Bronchial epithelial cell (primary cell): ENCODE measurements around the gene UBXN10. TPM values are rescaled to one million over a fixed set of nuclear protein-coding genes. Genes with fewer than 3 reads are reported as not detected.

Experiments used
- DNase-seq: peaks from one replicate; pipeline ENCODE4 v3.0.0-alpha.2; 2010; ENCODE audit warnings: low read depth
- FAIRE-seq: peaks from 2 replicates; lab custom pipeline; 2011; peaks lifted over from hg19 to GRCh38; lab: Jason Lieb, UNC
- H3K27me3 ChIP-seq: 2 replicates; pipeline ENCODE4 v1.5.1; 2011; ENCODE audit warnings: low read length; ENCODE audit not compliant: control insufficient read depth, insufficient read depth
- H3K36me3 ChIP-seq: 2 replicates; pipeline ENCODE4 v1.5.1; 2011; ENCODE audit warnings: low read length; ENCODE audit not compliant: control insufficient read depth, insufficient read depth
- H3K4me3 ChIP-seq: 2 replicates; pipeline ENCODE4 v1.5.1; 2011; ENCODE audit warnings: mild to moderate bottlenecking, low read depth, low read length, control low read depth
- total RNA-seq: library from RNA; depleted of rRNA; stranded (reverse); fragments of >200 nt; gene quantifications from 2 replicates; pipeline ENCODE4 v1.2.1, GENCODE V29; 2014
- TF ChIP-seq, protein P1 (sequence below): IDR thresholded peaks from 2 replicates; pipeline ENCODE4 v1.5.1; 2011; ENCODE audit warnings: mild to moderate bottlenecking, moderate library complexity, low read length, control low read depth, inconsistent platforms; ENCODE audit not compliant: insufficient read depth, severe bottlenecking

The UBXN10 gene
- total RNA-seq, 1 donor from 2014 or later: under 0.01 TPM

DNA sequence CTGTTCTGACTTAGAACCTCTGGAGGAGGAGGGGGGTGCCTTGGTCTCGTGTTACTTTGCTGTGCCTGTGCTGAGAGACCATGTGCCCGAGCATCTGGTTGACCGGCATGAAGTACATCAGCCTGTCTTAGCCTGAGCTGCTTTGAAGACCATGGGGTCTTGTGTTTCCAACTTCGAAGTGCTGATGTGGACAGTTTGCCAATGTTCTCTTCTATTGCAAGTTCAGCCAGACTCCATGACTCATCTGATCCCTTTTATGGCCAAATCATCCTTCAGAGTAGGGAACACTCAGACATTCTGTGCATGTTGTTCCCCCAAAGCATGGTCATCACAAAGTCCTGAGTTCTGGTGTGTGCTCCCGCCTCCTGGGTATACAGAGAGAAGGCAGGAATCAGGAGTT lies 6.5 kb downstream of the UBXN10 start:
- FAIRE-seq (no peak), DNase-seq (peak; percentile 39)
- Histone ChIP-seq H3K27me3 (no peaks in the 10 kb centered on the region), H3K36me3 (no peaks in the 10 kb centered on the region), H3K4me3 (no peak overlapping the region)
- TF ChIP-seq, protein P1, sequence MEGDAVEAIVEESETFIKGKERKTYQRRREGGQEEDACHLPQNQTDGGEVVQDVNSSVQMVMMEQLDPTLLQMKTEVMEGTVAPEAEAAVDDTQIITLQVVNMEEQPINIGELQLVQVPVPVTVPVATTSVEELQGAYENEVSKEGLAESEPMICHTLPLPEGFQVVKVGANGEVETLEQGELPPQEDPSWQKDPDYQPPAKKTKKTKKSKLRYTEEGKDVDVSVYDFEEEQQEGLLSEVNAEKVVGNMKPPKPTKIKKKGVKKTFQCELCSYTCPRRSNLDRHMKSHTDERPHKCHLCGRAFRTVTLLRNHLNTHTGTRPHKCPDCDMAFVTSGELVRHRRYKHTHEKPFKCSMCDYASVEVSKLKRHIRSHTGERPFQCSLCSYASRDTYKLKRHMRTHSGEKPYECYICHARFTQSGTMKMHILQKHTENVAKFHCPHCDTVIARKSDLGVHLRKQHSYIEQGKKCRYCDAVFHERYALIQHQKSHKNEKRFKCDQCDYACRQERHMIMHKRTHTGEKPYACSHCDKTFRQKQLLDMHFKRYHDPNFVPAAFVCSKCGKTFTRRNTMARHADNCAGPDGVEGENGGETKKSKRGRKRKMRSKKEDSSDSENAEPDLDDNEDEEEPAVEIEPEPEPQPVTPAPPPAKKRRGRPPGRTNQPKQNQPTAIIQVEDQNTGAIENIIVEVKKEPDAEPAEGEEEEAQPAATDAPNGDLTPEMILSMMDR: no peak

DNA sequence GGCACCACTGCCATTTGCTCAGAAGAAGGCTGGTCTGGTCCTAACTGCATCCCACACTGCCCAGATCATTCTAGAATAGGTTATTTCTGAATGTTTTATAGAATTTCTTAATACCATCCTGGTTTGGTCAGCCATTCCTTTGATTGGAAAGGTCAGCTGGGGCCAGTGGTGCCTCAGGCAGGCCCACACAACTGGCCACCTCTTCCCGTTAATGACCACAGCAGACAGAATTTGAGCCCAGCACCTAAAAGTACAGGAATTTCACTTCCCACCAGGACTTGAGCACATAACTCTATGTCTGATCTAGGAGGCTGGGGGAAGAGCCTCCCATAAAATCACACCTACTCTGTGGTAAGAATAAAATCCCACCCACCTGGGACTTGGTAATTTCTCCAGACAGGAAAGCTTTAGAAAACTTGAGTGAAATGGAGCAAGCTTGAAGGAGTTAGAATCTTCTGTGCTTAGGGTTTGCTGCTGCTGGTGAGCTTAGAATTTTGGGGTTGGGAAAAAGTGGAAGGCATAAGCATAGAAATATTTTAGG lies 7.0 kb downstream of the UBXN10 start:
- DNase-seq (no peak), FAIRE-seq (no peak)
- Histone ChIP-seq H3K4me3 (no peak overlapping the region), H3K27me3 (no peaks in the 10 kb centered on the region), H3K36me3 (no peaks in the 10 kb centered on the region)
- TF ChIP-seq, protein P1: no peak

DNA sequence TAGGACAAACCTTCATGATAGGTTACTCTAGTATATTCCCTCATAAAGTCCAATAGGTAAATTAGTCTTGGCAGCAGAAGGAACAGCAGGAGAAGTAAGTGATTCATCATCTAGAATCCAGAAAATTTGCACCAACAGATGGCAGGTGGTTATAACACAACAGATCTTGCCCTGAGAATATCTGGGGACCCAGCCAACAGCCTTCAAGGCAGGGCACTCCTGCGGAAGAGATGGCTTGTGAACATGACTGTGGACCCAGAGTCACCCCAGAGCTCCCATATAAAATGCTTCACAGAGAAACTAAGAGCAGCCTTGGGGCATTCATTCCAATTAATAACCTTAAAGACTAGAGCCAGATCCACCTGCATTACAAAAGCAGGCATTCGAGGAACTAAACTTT lies 8.3 kb downstream of the UBXN10 start:
- FAIRE-seq (no peak), DNase-seq (no peak)
- Histone ChIP-seq H3K36me3 (no peaks in the 10 kb centered on the region), H3K4me3 (no peak overlapping the region), H3K27me3 (no peaks in the 10 kb centered on the region)
- TF ChIP-seq, protein P1: no peak

DNA sequence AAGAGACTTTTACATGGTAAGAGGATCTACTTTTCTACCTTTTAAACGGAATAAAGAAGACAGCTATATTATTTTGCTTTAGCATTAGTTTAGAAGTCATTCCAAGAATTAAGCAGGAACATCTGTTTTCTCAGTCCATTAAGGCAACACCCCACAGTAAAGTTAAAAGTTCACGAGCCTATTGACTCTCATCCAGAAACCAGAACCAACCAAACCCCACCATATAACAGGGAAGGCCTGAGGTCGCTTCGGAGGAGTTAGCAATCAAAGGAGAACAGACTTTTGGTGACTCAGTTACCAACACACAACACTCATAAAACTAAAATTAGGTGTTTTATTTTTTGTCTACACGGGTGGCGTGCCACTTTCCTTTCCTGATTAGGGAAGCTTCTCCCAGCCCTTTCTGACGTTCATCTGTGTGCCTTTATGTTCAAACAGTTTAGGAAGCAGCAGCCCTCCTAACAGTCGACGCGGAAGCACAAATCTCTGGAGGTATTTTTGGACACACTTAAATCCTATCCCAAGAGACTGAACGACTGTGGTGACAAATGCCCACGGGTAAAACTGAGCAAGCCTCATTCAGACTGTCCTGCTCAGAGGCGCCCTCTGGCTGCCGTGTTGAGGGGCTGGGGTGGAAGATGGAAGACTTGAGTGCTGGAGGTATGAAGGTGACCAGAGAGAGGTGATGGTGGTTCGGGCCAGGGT lies 9.0 kb downstream of the UBXN10 start:
- Histone ChIP-seq H3K4me3 (no peak overlapping the region), H3K27me3 (no peaks in the 10 kb centered on the region), H3K36me3 (no peaks in the 10 kb centered on the region)
- FAIRE-seq (no peak), DNase-seq (peak; percentile 46)
- TF ChIP-seq, protein P1: peak; percentile 86

DNA sequence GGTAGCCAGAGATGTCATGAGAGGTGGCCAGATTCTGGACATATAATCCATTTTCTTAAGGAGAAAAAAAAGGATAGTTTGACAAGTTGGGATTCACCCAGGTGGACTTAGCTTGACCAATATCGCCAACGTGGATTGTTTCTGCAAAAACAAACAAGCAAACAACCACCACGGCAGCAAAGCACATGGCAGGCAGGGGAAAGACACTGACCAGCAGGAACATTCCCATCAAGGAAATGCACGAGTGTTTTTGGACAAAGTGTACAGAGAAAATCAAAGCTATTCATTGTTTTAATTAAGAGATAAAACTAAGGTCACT lies 9.5 kb downstream of the UBXN10 start:
- FAIRE-seq (no peak), DNase-seq (no peak)
- no peaks in the 10 kb centered on the region for H3K27me3 ChIP-seq
- no peak overlapping the region for H3K4me3 ChIP-seq
- no peaks in the 10 kb centered on the region for H3K36me3 ChIP-seq
- TF ChIP-seq, protein P1: no peak
